Measurements from ENCODE around the gene RASAL2. TPM values are rescaled to one million over a fixed set of nuclear protein-coding genes. Genes with fewer than 3 reads are reported as not detected.

The RASAL2 gene
- total and polyA plus RNA-seq, 2 of the 13 experiments (the other 11 are each of a cell fraction or from before 2014, with no cell fraction given), result 5.4 to 5.9 TPM

DNA sequence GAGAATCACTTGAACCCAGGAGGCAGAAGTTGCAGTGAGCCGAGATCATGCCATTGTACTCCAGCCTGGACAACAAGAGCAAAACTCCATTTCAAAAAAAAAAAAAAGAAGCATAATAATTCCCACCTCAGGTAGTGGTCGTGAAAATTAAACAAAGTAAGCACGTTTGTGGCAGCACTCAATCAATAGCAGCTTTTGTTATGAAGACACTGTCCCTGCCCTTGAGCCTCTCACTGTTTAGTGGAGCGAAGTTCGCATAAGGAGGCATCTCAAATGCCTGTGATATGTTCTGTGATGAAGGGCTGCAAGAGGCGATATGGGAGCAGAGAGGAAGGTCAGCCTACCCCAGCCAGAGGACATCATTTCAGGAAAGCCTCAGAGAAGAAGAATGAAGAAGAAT, 43.8 kb upstream of the RASAL2 start (continued):
- TF ChIP-seq ZNF564 (CRISPR knock-in tag; IDR thresholded peaks at IDR 0.05), result no peak
- no peak for TF ChIP-seq ZNF253 (CRISPR knock-in tag; IDR thresholded peaks at IDR 0.05; ENCODE audit: borderline replicate concordance)
- TF ChIP-seq ADNP (CRISPR knock-in tag; IDR thresholded peaks at IDR 0.05), result no peak
- TF ChIP-seq SALL1 (CRISPR knock-in tag; IDR thresholded peaks at IDR 0.05), result peak; percentile 82
- TF ChIP-seq, protein P1, sequence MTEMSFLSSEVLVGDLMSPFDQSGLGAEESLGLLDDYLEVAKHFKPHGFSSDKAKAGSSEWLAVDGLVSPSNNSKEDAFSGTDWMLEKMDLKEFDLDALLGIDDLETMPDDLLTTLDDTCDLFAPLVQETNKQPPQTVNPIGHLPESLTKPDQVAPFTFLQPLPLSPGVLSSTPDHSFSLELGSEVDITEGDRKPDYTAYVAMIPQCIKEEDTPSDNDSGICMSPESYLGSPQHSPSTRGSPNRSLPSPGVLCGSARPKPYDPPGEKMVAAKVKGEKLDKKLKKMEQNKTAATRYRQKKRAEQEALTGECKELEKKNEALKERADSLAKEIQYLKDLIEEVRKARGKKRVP (CRISPR knock-in tag; IDR thresholded peaks at IDR 0.05), result no peak
- TF ChIP-seq RELA (CRISPR knock-in tag; IDR thresholded peaks at IDR 0.05), result no peak
- TF ChIP-seq, protein P2, sequence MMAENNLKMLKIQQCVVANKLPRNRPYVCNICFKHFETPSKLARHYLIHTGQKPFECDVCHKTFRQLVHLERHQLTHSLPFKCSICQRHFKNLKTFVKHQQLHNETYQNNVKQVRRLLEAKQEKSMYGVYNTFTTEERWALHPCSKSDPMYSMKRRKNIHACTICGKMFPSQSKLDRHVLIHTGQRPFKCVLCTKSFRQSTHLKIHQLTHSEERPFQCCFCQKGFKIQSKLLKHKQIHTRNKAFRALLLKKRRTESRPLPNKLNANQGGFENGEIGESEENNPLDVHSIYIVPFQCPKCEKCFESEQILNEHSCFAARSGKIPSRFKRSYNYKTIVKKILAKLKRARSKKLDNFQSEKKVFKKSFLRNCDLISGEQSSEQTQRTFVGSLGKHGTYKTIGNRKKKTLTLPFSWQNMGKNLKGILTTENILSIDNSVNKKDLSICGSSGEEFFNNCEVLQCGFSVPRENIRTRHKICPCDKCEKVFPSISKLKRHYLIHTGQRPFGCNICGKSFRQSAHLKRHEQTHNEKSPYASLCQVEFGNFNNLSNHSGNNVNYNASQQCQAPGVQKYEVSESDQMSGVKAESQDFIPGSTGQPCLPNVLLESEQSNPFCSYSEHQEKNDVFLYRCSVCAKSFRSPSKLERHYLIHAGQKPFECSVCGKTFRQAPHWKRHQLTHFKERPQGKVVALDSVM (CRISPR knock-in tag; IDR thresholded peaks at IDR 0.05), result peak; percentile 52; the same call in 1 of the 2 replicates
- TF ChIP-seq, protein P3, sequence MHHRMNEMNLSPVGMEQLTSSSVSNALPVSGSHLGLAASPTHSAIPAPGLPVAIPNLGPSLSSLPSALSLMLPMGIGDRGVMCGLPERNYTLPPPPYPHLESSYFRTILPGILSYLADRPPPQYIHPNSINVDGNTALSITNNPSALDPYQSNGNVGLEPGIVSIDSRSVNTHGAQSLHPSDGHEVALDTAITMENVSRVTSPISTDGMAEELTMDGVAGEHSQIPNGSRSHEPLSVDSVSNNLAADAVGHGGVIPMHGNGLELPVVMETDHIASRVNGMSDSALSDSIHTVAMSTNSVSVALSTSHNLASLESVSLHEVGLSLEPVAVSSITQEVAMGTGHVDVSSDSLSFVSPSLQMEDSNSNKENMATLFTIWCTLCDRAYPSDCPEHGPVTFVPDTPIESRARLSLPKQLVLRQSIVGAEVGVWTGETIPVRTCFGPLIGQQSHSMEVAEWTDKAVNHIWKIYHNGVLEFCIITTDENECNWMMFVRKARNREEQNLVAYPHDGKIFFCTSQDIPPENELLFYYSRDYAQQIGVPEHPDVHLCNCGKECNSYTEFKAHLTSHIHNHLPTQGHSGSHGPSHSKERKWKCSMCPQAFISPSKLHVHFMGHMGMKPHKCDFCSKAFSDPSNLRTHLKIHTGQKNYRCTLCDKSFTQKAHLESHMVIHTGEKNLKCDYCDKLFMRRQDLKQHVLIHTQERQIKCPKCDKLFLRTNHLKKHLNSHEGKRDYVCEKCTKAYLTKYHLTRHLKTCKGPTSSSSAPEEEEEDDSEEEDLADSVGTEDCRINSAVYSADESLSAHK (CRISPR knock-in tag; IDR thresholded peaks at IDR 0.05; ENCODE audit: borderline replicate concordance), result no peak
- no peak for TF ChIP-seq FOXO1 (CRISPR knock-in tag; IDR thresholded peaks at IDR 0.05)
- peak; percentile 63; the same call in 1 of the 2 replicates for TF ChIP-seq RXRB (CRISPR knock-in tag; IDR thresholded peaks at IDR 0.05; ENCODE audit: borderline replicate concordance)
- TF ChIP-seq KLF11 (CRISPR knock-in tag; IDR thresholded peaks at IDR 0.05), result no peak
- TF ChIP-seq SIX1 (CRISPR knock-in tag; IDR thresholded peaks at IDR 0.05; ENCODE audit: borderline replicate concordance), result no peak
- peak; percentile 27; the same call in 1 of the 2 replicates for TF ChIP-seq PHF21A (CRISPR knock-in tag; IDR thresholded peaks at IDR 0.05)
- no peak for TF ChIP-seq HMGA1 (CRISPR knock-in tag; conservative IDR thresholded peaks at IDR 0.05)
- peak; percentile 34; the same call in 1 of the 2 replicates for TF ChIP-seq KDM6A (CRISPR knock-in tag; IDR thresholded peaks at IDR 0.05; ENCODE audit: low read depth)
- TF ChIP-seq REPIN1 (CRISPR knock-in tag; IDR thresholded peaks at IDR 0.05; ENCODE audit: borderline replicate concordance, low read depth), result no peak
- TF ChIP-seq, protein P4, sequence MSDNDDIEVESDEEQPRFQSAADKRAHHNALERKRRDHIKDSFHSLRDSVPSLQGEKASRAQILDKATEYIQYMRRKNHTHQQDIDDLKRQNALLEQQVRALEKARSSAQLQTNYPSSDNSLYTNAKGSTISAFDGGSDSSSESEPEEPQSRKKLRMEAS (IDR thresholded peaks at IDR 0.05), result no peak
- TF ChIP-seq GATAD2A (CRISPR knock-in tag; IDR thresholded peaks at IDR 0.05), result peak; percentile 60
- no peak for TF ChIP-seq ZNF567 (CRISPR knock-in tag; IDR thresholded peaks at IDR 0.05; ENCODE audit: borderline replicate concordance)
- TF ChIP-seq PITX1 (CRISPR knock-in tag; IDR thresholded peaks at IDR 0.05), result peak; percentile 70
- TF ChIP-seq SALL2 (CRISPR knock-in tag; IDR thresholded peaks at IDR 0.05), result no peak
- TF ChIP-seq ZFP90 (CRISPR knock-in tag; IDR thresholded peaks at IDR 0.05; ENCODE audit: borderline replicate concordance), result no peak
- TF ChIP-seq ZSCAN29 (CRISPR knock-in tag; conservative IDR thresholded peaks at IDR 0.05), result no peak

Data from HepG2 (cell line).